Cardiac muscle cell (in vitro differentiated cells and primary cell): ENCODE measurements around the gene CYSTM1. TPM values are rescaled to one million over a fixed set of nuclear protein-coding genes. Genes with fewer than 3 reads are reported as not detected.

ENCODE experiments used
- DNase-seq, 2 donors: peaks; one replicate each; pipeline versions ENCODE4 v3.0.0 to v3.0.0-alpha.2; 2010 to 2017; ENCODE audit warnings: low read depth in 1 of 2, low spot score in 1 of 2
- H3K27ac ChIP-seq: fragments of 200-600 bp; sonication (generic); 2 replicates; pipeline ENCODE4 v1.5.1; 2016
- H3K27me3 ChIP-seq: fragments of 200-600 bp; sonication (generic); 2 replicates; pipeline ENCODE4 v1.6.0; 2016; ENCODE audit warnings: control low read depth
- H3K36me3 ChIP-seq: fragments of 200-600 bp; sonication (generic); 2 replicates; pipeline ENCODE4 v1.5.1; 2016; ENCODE audit warnings: control low read depth
- H3K4me1 ChIP-seq: fragments of 200-600 bp; sonication (generic); 2 replicates; pipeline ENCODE4 v1.8.1; 2017; ENCODE audit warnings: low read depth, mild to moderate bottlenecking, mixed run types
- H3K4me3 ChIP-seq: fragments of 200-600 bp; sonication (generic); 2 replicates; pipeline ENCODE4 v1.5.1; 2016; ENCODE audit warnings: mild to moderate bottlenecking
- H3K9me3 ChIP-seq: fragments of 200-600 bp; sonication (generic); 2 replicates; pipeline ENCODE4 v1.5.1; 2017; ENCODE audit warnings: low read depth, mild to moderate bottlenecking, control low read depth
- polyA plus RNA-seq: library from polyadenylated mRNA; unstranded; fragments of >200 nt; fragmentation: Nextera tagmentation; extraction: Ambion mirVana; gene quantifications from 2 replicates; pipeline ENCODE4 v1.2.1, GENCODE V29; 2016
- total RNA-seq: library from RNA; depleted of rRNA; stranded (reverse); fragments of >200 nt; gene quantifications from 2 replicates; pipeline ENCODE4 v1.2.3, GENCODE V29; 2016
- TF ChIP-seq, protein P1 (sequence below): IDR thresholded peaks from 2 replicates; pipeline ENCODE4 v1.5.1; 2012; ENCODE audit warnings: low read depth, mild to moderate bottlenecking, low read length

The CYSTM1 gene
- total and polyA plus RNA-seq, 2 experiments from 2014 or later = 31.8 to 83.7 TPM

DNA sequence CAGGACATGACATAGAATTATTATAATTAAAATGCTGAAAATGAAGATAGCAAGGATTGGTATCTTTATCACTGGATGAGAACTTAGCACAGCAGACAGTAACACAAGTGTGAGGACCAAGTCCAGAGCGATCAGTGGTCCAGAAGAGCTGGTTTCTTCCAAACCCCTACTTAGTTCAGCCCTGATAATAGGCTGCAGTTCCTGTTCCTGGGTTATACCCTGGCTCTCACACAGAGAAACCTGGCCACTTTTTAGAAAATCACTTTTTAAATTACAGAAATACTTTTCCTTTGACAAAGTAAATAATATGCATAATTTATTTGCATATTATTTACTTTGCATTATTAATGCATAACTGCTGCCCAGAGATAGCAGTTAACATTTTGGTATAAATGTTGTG is 40.3 kb downstream of the CYSTM1 start:
- Histone ChIP-seq H3K4me3 (no peak overlapping the region), H3K4me1 (peaks cover 42% of the 10 kb centered on the region), H3K9me3 (no peaks in the 10 kb centered on the region), H3K27ac (no peak overlapping the region), H3K27me3 (no peaks in the 10 kb centered on the region), H3K36me3 (no peaks in the 10 kb centered on the region)
- DNase-seq = no peak
- TF ChIP-seq, protein P1, sequence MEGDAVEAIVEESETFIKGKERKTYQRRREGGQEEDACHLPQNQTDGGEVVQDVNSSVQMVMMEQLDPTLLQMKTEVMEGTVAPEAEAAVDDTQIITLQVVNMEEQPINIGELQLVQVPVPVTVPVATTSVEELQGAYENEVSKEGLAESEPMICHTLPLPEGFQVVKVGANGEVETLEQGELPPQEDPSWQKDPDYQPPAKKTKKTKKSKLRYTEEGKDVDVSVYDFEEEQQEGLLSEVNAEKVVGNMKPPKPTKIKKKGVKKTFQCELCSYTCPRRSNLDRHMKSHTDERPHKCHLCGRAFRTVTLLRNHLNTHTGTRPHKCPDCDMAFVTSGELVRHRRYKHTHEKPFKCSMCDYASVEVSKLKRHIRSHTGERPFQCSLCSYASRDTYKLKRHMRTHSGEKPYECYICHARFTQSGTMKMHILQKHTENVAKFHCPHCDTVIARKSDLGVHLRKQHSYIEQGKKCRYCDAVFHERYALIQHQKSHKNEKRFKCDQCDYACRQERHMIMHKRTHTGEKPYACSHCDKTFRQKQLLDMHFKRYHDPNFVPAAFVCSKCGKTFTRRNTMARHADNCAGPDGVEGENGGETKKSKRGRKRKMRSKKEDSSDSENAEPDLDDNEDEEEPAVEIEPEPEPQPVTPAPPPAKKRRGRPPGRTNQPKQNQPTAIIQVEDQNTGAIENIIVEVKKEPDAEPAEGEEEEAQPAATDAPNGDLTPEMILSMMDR = no peak

DNA sequence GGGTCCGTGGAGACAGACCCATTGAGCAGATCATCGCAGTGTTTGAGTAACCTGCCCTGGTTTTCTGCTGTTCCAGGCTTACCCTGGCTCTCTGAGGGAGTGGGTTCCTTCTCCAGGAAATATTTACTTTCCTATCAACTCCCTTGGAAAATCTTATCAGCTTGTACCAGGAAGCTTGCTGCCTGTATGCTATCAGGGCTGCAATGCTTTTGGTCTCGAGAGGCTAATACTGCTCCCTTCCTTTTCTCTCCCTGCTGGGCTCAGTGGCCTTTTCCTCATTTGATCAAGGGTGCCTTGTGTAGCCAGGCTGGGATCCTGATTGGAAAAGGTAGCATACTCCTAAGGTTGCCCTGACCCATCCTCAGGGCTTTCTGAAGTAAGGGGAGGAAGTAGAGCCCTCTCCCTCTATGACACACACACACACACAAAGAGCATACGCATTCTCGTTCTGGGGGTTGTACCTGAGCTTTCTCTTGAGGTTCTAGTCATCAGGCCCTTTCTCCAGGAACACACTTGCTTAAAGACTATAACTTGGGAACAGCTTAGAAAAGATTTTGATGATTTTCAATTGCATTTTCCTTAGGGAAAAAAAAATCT is 41.6 kb downstream of the CYSTM1 start:
- TF ChIP-seq, protein P1 = no peak
- Histone ChIP-seq H3K4me3 (no peak overlapping the region), H3K9me3 (no peaks in the 10 kb centered on the region), H3K27me3 (no peaks in the 10 kb centered on the region), H3K4me1 (peaks cover 52% of the 10 kb centered on the region), H3K36me3 (no peaks in the 10 kb centered on the region), H3K27ac (peak overlapping the region; percentile 40)
- peak in 1 of 2 donors; percentile 37 for DNase-seq

DNA sequence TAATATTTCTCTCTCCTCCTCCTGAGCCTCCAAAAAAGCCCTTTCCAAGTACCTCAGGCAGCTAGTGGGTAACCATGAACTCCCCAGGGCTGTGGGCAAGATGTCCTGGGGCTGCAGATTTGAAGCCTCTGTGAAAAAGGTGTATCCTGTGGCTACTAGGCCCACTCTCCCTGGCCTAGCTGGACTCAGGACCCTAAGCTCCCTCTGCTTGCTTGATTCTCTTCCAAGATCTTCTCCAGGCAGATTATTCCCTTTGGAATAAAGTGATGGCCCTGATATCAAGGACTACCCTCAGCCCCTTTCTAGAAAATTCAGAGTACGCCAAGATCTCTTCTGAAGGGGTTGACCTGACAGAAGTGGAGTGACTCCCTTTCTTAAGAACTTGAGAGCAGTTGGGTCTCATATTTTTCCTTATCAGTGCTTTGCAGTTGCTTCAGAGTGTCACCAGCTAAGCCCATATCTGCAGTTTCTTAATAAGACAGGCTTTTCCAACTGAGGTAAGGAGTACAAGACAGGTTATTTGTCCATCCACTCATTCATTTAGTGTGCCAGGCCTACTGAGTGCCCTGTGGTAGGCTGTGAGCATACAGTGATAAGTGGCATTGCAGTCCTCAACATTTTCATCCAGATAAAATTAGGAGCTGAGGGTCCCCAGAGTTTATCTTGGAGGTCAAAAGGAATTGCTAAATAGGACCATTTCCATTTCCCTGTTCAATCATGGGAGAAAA is 42.5 kb downstream of the CYSTM1 start:
- H3K27me3 ChIP-seq = no peaks in the 10 kb centered on the region

DNA sequence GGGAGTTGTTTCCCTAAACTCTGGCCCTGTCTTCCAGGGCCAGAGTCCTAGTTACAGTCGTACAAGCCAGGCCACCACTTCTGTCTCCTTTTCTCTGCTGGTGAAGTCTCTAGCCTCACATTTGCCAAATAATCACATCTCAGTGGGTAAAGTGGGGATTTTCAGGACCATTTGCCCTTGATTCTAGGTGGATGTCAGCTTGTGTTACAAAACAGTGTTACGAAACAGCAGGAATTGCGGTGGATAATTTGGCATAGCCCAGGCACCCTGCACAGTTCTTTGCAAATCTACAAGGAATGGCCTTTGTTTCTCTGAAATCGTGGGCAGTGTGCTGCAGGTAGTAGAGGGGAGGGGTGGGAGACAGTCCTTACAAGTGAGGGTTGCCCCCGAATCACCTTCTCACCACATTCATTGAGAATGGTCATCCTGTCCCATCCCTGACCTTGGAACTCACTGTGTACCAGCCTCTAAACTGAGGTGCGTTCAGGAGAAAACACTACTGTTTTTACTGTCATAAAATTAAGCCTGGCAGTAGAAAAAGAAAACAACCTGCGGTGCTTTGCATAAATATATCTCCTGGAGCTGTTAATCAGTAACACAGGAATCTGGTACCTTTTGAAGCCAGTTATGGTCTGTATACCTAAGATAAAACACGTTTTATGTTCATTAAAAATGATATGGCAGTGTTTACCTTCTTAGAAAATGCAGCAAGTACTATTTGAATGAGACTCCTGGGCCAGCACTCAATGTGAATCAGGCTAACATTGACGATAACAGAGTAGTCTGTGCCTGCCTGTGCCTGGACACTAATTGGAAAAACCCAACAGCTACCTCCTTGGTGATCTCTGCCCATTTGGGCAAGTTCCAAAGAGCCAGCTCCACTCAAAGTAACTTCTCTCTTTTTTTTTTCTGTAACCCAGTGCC is 44.3 kb downstream of the CYSTM1 start:
- TF ChIP-seq, protein P1 = no peak
- no peaks in the 10 kb centered on the region for H3K36me3 ChIP-seq

More for the DNA sequence above, 42.5 kb downstream of the CYSTM1 start:
- H3K27ac ChIP-seq = peak overlapping the region; percentile 62
- TF ChIP-seq, protein P1 = no peak
- peaks cover 54% of the 10 kb centered on the region for H3K4me1 ChIP-seq
- no peaks in the 10 kb centered on the region for H3K9me3 ChIP-seq
- DNase-seq = no peak
- no peaks in the 10 kb centered on the region for H3K36me3 ChIP-seq
- no peak overlapping the region for H3K4me3 ChIP-seq

DNA sequence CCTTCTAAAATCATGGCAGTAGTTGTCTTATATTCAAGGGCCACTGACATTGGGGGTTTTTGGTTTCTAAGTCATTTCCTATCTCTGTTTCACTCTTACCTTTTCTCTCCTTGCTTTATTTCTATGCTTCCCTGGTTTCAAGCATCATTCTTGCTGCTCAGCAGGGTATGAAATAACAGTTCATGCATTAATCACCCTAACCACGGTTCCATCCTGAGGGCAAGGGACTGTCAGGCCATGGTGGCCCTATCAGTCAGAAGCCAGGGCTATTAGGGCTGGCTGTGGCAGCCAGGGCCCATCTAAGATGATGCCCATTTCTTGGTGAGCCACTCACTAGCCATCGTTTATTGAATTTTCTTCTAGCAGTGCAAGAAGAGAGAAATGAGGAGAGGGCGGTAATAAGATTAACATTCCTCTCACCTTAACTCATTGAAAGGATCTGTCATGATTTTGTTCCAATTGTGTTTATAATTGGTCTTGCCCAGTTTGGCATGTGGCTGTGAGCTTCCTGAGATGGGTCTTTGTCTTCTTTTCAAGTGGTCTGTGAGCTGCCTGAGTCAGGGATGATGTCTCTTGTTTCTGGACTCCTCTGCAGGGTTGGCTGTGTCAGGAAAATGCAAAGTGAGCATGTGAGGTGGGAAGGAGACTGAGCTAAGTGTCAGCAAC is 45.2 kb downstream of the CYSTM1 start:
- H3K9me3 ChIP-seq = no peaks in the 10 kb centered on the region
- H3K36me3 ChIP-seq = no peaks in the 10 kb centered on the region
- DNase-seq = no peak
- TF ChIP-seq, protein P1 = no peak
- no peaks in the 10 kb centered on the region for H3K27me3 ChIP-seq
- no peak overlapping the region for H3K27ac ChIP-seq
- H3K4me3 ChIP-seq = no peak overlapping the region
- peaks cover 73% of the 10 kb centered on the region for H3K4me1 ChIP-seq

More for the DNA sequence above, 44.3 kb downstream of the CYSTM1 start:
- H3K27ac ChIP-seq = no peak overlapping the region
- DNase-seq = peak in 1 of 2 donors; percentile 57
- no peaks in the 10 kb centered on the region for H3K27me3 ChIP-seq
- H3K9me3 ChIP-seq = no peaks in the 10 kb centered on the region
- peaks cover 71% of the 10 kb centered on the region for H3K4me1 ChIP-seq
- no peak overlapping the region for H3K4me3 ChIP-seq
